ENCODE measurements around the gene SALL4.
"Not testable (repeated sequence)": the region's sequence is repeated elsewhere in the genome, so short reads cannot be mapped to it uniquely, and the experiment has no call there.

SALL4 gene

GRCh38 chr20:51763965-51764602 is 38.2 kb downstream of the SALL4 start:
- no peak for FAIRE-seq

- FAIRE-seq, result no peak
These were observed 41.3 kb downstream of the SALL4 start for GRCh38 chr20:51760905-51761546.

- FAIRE-seq, result no peak
These were observed 42.4 kb downstream of the SALL4 start for GRCh38 chr20:51759769-51760510.

GRCh38 chr20:51758978-51759544 is 43.3 kb downstream of the SALL4 start:
- no peak for FAIRE-seq

- FAIRE-seq, result no peak
These were observed 45.1 kb downstream of the SALL4 start for GRCh38 chr20:51757226-51757625.

GRCh38 chr20:51756653-51757052 is 45.7 kb downstream of the SALL4 start:
- no peak for FAIRE-seq

- not testable (repeated sequence) for FAIRE-seq
These were observed 49.1 kb downstream of the SALL4 start for GRCh38 chr20:51753220-51753619.

- FAIRE-seq, result no peak
These were observed 49.9 kb downstream of the SALL4 start for GRCh38 chr20:51752343-51752951.

GRCh38 chr20:51750770-51751388 is 51.4 kb downstream of the SALL4 start:
- FAIRE-seq, result no peak

GRCh38 chr20:51750037-51750769 is 52.1 kb downstream of the SALL4 start:
- no peak for FAIRE-seq

GRCh38 chr20:51749674-51750036 is 52.7 kb downstream of the SALL4 start:
- no peak for FAIRE-seq

- no peak for FAIRE-seq
These were observed 55.0 kb downstream of the SALL4 start for GRCh38 chr20:51747182-51747911.

GRCh38 chr20:51745804-51746203 is 56.5 kb downstream of the SALL4 start:
- FAIRE-seq, result no peak

GRCh38 chr20:51740838-51741237 is 61.5 kb downstream of the SALL4 start:
- no peak for FAIRE-seq

- FAIRE-seq, result not testable (repeated sequence)
These were observed 62.0 kb downstream of the SALL4 start for GRCh38 chr20:51740308-51740707.

GRCh38 chr20:51739722-51740249 is 62.5 kb downstream of the SALL4 start:
- no peak for FAIRE-seq

GRCh38 chr20:51738877-51739447 is 63.4 kb downstream of the SALL4 start:
- no peak for FAIRE-seq

- not testable (repeated sequence) for FAIRE-seq
These were observed 64.1 kb downstream of the SALL4 start for GRCh38 chr20:51738261-51738660.

GRCh38 chr20:51736947-51737346 is 65.4 kb downstream of the SALL4 start:
- no peak for FAIRE-seq

- FAIRE-seq, result no peak
These were observed 66.4 kb downstream of the SALL4 start for GRCh38 chr20:51735728-51736600.
